ENCODE results near the gene OTOP3. TPM values are rescaled to one million over a fixed set of nuclear protein-coding genes. Genes with fewer than 3 reads are reported as not detected.

Gene OTOP3
- total RNA-seq, 1 experiment from 2014 or later = not detected

- Histone ChIP-seq H3K4me3 (ENCODE audit: low read length) (no peak overlapping the region), H3F3A (ENCODE audit: low read length, unreplicated experiment) (no peaks in the 10 kb centered on the region), H2AFZ (ENCODE audit: low read length) (no peak overlapping the region), H3K36me3 (ENCODE audit: low read depth, low read length) (no peaks in the 10 kb centered on the region), H3K27ac (ENCODE audit: low read length) (no peak overlapping the region), H3K4me1 (ENCODE audit: insufficient read depth, low read length) (no peaks in the 10 kb centered on the region; the same call in 1 of the 2 replicates), H3K27me3 (ENCODE audit: low read length) (peaks cover 31% of the 10 kb centered on the region), H3K4me2 (ENCODE audit: low read length) (no peak overlapping the region), H3K9me3 (ENCODE audit: low read length) (no peaks in the 10 kb centered on the region), H3K9ac (ENCODE audit: low read length) (no peak overlapping the region), H4K20me1 (ENCODE audit: low read length) (no peaks in the 10 kb centered on the region), H3K79me2 (ENCODE audit: low read length) (no peaks in the 10 kb centered on the region), H3K9me2 (replicated peaks; ENCODE audit: low read length) (no peaks in the 10 kb centered on the region)
- BruUV-seq (replicated peaks) = no TSS peak
- intact Hi-C loops (cut with micrococcal nuclease) = no loop called here
- ChIA-PET POLR2A (ENCODE audit: unreplicated experiment) (no interaction called here), CTCF (interaction anchor here (0.9 kb wide), 1 partner anchor 33 kb away, joined by 4 read pairs; no protein-coding TSS in a partner anchor)
- TF ChIP-seq EZH2 (IDR thresholded peaks at IDR 0.05; ENCODE audit: low read length, unreplicated experiment) (no peak), EZH2phosphoT487 (IDR thresholded peaks at IDR 0.05; ENCODE audit: borderline replicate concordance, low read length) (no peak), CTCF (conservative IDR thresholded peaks at IDR 0.05; ENCODE audit: low read depth, low read length) (no peak)
- ATAC-seq (no peak), DNase-seq (no peak)
These were observed 10.5 kb upstream of the OTOP3 start for GRCh38 chr17:74925242-74925641.

GRCh38 chr17:74928786-74929185 lies 6.9 kb upstream of the OTOP3 start:
- H3K36me3 ChIP-seq (ENCODE audit: low read depth, low read length) = no peaks in the 10 kb centered on the region
- DNase-seq (no peak), ATAC-seq (no peak)
- H3K9me3 ChIP-seq (ENCODE audit: low read length) = no peaks in the 10 kb centered on the region
- no peak overlapping the region for H2AFZ ChIP-seq (ENCODE audit: low read length)
- intact Hi-C loops (cut with micrococcal nuclease) = no loop called here
- no peak overlapping the region for H3K4me2 ChIP-seq (ENCODE audit: low read length)
- POLR2A ChIA-PET (ENCODE audit: unreplicated experiment) = no interaction called here
- no peaks in the 10 kb centered on the region for H3F3A ChIP-seq (ENCODE audit: low read length, unreplicated experiment)
- no peak overlapping the region for H3K27ac ChIP-seq (ENCODE audit: low read length)
- H3K79me2 ChIP-seq (ENCODE audit: low read length) = no peaks in the 10 kb centered on the region
- no TSS peak for BruUV-seq (replicated peaks)
- CTCF ChIA-PET = no interaction called here
- TF ChIP-seq CTCF (conservative IDR thresholded peaks at IDR 0.05; ENCODE audit: low read depth, low read length) (no peak), EZH2phosphoT487 (IDR thresholded peaks at IDR 0.05; ENCODE audit: borderline replicate concordance, low read length) (no peak), EZH2 (IDR thresholded peaks at IDR 0.05; ENCODE audit: low read length, unreplicated experiment) (no peak)
- no peaks in the 10 kb centered on the region for H3K9me2 ChIP-seq (replicated peaks; ENCODE audit: low read length)
- H3K27me3 ChIP-seq (ENCODE audit: low read length) = peaks cover 18% of the 10 kb centered on the region
- no peaks in the 10 kb centered on the region for H3K4me1 ChIP-seq (ENCODE audit: insufficient read depth, low read length)
- H4K20me1 ChIP-seq (ENCODE audit: low read length) = no peaks in the 10 kb centered on the region
- no peak overlapping the region for H3K4me3 ChIP-seq (ENCODE audit: low read length)
- no peak overlapping the region for H3K9ac ChIP-seq (ENCODE audit: low read length)

GRCh38 chr17:74930535-74931036 lies 5.1 kb upstream of the OTOP3 start:
- DNase-seq (no peak), ATAC-seq (no peak)
- Histone ChIP-seq H4K20me1 (ENCODE audit: low read length) (no peaks in the 10 kb centered on the region), H3K27ac (ENCODE audit: low read length) (no peak overlapping the region), H3K4me1 (ENCODE audit: insufficient read depth, low read length) (no peaks in the 10 kb centered on the region), H2AFZ (ENCODE audit: low read length) (no peak overlapping the region), H3K4me3 (ENCODE audit: low read length) (no peak overlapping the region), H3K9ac (ENCODE audit: low read length) (no peak overlapping the region), H3K27me3 (ENCODE audit: low read length) (peaks cover 11% of the 10 kb centered on the region), H3K36me3 (ENCODE audit: low read depth, low read length) (no peaks in the 10 kb centered on the region), H3K9me3 (ENCODE audit: low read length) (no peaks in the 10 kb centered on the region), H3F3A (ENCODE audit: low read length, unreplicated experiment) (no peaks in the 10 kb centered on the region), H3K79me2 (ENCODE audit: low read length) (no peaks in the 10 kb centered on the region), H3K9me2 (replicated peaks; ENCODE audit: low read length) (no peaks in the 10 kb centered on the region), H3K4me2 (ENCODE audit: low read length) (no peak overlapping the region)
- ChIA-PET CTCF (no interaction called here), POLR2A (ENCODE audit: unreplicated experiment) (no interaction called here)
- no TSS peak for BruUV-seq (replicated peaks)
- intact Hi-C loops (cut with micrococcal nuclease) = no loop called here
- TF ChIP-seq EZH2 (IDR thresholded peaks at IDR 0.05; ENCODE audit: low read length, unreplicated experiment) (no peak), CTCF (conservative IDR thresholded peaks at IDR 0.05; ENCODE audit: low read depth, low read length) (no peak), EZH2phosphoT487 (IDR thresholded peaks at IDR 0.05; ENCODE audit: borderline replicate concordance, low read length) (no peak)

Measured in PC-3 (cell line).